ENCODE measurements around the gene ANKS4B. TPM values are rescaled to one million over a fixed set of nuclear protein-coding genes. Genes with fewer than 3 reads are reported as not detected.

Gene ANKS4B
- total RNA-seq, 1 experiment from 2014 or later, result 0.07 TPM

- TF ChIP-seq AFF4 (CRISPR knock-in tag; IDR thresholded peaks at IDR 0.05; ENCODE audit: borderline replicate concordance) (no peak), FOXP1 (CRISPR knock-in tag; IDR thresholded peaks at IDR 0.05; ENCODE audit: borderline replicate concordance) (no peak)
Measured at GRCh38 chr16:21300309-21301167, 67.0 kb downstream of the ANKS4B start (continued).

- no peaks in the 10 kb centered on the region for H3K9me3 Mint-ChIP-seq
- ChIA-PET CTCF (interaction anchor here (0.6 to 5.0 kb wide), 50 partner anchors 8 to 1072 kb away, joined by 3 to 186 read pairs (median 5); partner anchors contain the start of genes CRYM, DNAH3, ERI2 and LDAF1), POLR2A (interaction anchor here (0.6 to 2.1 kb wide), 6 partner anchors 21 to 149 kb away, joined by 3 to 15 read pairs (median 4); partner anchors contain the start of gene LDAF1)
- H3K36me3 Mint-ChIP-seq, result no peaks in the 10 kb centered on the region
- ATAC-seq (peak; percentile 70), DNase-seq (ENCODE audit: low spot score) (peak; percentile 68)
- peaks cover 52% of the 10 kb centered on the region for H3K27me3 Mint-ChIP-seq (ENCODE audit: low read depth)
- peak overlapping the region; percentile 91 for H3K4me3 Mint-ChIP-seq
- peaks cover 31% of the 10 kb centered on the region for H3K4me1 Mint-ChIP-seq
- no peak overlapping the region for H3K27ac Mint-ChIP-seq
- TF ChIP-seq SMAD4 (CRISPR knock-in tag; IDR thresholded peaks at IDR 0.05) (0 out of 2 replicates have a peak, but pooled peaks have one; percentile 64), KAT7 (CRISPR knock-in tag; IDR thresholded peaks at IDR 0.05; ENCODE audit: borderline replicate concordance) (no peak), ZNF423 (CRISPR knock-in tag; IDR thresholded peaks at IDR 0.05) (no peak), ZNF671 (CRISPR knock-in tag; IDR thresholded peaks at IDR 0.05) (no peak), OVOL2 (CRISPR knock-in tag; IDR thresholded peaks at IDR 0.05; ENCODE audit: borderline replicate concordance) (no peak), ATF1 (CRISPR knock-in tag; IDR thresholded peaks at IDR 0.05) (no peak), FOXK1 (CRISPR knock-in tag; IDR thresholded peaks at IDR 0.05) (peak; percentile 24; the same call in 1 of the 2 replicates), ZNF232 (CRISPR knock-in tag; IDR thresholded peaks at IDR 0.05) (peak; percentile 68; the same call in 1 of the 2 replicates), NR2C2 (CRISPR knock-in tag; IDR thresholded peaks at IDR 0.05) (no peak), NFYB (CRISPR knock-in tag; conservative IDR thresholded peaks at IDR 0.05; ENCODE audit: low read depth) (no peak), AR (CRISPR knock-in tag; IDR thresholded peaks at IDR 0.05) (no peak), NR1H2 (CRISPR knock-in tag; IDR thresholded peaks at IDR 0.05) (no peak), ZNF396 (CRISPR knock-in tag; IDR thresholded peaks at IDR 0.05; ENCODE audit: borderline replicate concordance) (no peak), ZBTB21 (CRISPR knock-in tag; IDR thresholded peaks at IDR 0.05; ENCODE audit: borderline replicate concordance) (no peak), JAZF1 (CRISPR knock-in tag; IDR thresholded peaks at IDR 0.05) (no peak), ZNF317 (CRISPR knock-in tag; IDR thresholded peaks at IDR 0.05; ENCODE audit: borderline replicate concordance, low read depth) (no peak), MYBL2 (CRISPR knock-in tag; IDR thresholded peaks at IDR 0.05) (peak; percentile 80), RORB (CRISPR knock-in tag; IDR thresholded peaks at IDR 0.05) (no peak), ZNF416 (CRISPR knock-in tag; IDR thresholded peaks at IDR 0.05) (no peak)
- TF ChIP-seq, protein P1, sequence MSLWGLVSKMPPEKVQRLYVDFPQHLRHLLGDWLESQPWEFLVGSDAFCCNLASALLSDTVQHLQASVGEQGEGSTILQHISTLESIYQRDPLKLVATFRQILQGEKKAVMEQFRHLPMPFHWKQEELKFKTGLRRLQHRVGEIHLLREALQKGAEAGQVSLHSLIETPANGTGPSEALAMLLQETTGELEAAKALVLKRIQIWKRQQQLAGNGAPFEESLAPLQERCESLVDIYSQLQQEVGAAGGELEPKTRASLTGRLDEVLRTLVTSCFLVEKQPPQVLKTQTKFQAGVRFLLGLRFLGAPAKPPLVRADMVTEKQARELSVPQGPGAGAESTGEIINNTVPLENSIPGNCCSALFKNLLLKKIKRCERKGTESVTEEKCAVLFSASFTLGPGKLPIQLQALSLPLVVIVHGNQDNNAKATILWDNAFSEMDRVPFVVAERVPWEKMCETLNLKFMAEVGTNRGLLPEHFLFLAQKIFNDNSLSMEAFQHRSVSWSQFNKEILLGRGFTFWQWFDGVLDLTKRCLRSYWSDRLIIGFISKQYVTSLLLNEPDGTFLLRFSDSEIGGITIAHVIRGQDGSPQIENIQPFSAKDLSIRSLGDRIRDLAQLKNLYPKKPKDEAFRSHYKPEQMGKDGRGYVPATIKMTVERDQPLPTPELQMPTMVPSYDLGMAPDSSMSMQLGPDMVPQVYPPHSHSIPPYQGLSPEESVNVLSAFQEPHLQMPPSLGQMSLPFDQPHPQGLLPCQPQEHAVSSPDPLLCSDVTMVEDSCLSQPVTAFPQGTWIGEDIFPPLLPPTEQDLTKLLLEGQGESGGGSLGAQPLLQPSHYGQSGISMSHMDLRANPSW (CRISPR knock-in tag; conservative IDR thresholded peaks at IDR 0.05; ENCODE audit: low read depth), result no peak
- TF ChIP-seq, protein P2, sequence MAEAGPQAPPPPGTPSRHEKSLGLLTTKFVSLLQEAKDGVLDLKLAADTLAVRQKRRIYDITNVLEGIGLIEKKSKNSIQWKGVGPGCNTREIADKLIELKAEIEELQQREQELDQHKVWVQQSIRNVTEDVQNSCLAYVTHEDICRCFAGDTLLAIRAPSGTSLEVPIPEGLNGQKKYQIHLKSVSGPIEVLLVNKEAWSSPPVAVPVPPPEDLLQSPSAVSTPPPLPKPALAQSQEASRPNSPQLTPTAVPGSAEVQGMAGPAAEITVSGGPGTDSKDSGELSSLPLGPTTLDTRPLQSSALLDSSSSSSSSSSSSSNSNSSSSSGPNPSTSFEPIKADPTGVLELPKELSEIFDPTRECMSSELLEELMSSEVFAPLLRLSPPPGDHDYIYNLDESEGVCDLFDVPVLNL (CRISPR knock-in tag; IDR thresholded peaks at IDR 0.05; ENCODE audit: borderline replicate concordance, low read depth), result no peak
- TF ChIP-seq, protein P3, sequence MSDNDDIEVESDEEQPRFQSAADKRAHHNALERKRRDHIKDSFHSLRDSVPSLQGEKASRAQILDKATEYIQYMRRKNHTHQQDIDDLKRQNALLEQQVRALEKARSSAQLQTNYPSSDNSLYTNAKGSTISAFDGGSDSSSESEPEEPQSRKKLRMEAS (CRISPR knock-in tag; IDR thresholded peaks at IDR 0.05), result peak; percentile 68; the same call in 1 of the 2 replicates
Measured at GRCh38 chr16:21301168-21301894, 67.8 kb downstream of the ANKS4B start.

All from WTC11 (cell line).